Measurements from ENCODE around the gene ABCA1. TPM values are rescaled to one million over a fixed set of nuclear protein-coding genes. Genes with fewer than 3 reads are reported as not detected.

The ABCA1 gene
- polyA plus RNA-seq, 1 experiment: 29.6 TPM

DNA sequence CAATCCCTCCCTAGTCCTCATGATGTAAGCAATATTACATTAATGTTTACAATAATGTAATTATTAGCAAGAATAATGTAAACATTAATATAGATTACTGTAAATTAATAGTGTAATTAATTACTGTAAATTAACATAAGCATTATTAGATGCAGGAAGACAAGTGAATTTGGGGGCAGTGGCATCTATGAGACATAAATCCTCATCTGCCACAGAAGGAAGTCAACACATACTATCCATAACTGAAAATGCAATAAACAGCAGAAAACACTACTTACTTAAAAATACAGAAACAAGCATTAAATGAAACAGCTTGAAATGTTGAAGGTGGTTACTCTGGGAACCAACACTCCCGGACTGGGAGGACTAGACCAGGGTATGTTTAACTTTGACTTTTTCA is 181.2 kb downstream of the ABCA1 start:
- Histone ChIP-seq H3K27me3 (ENCODE audit: control insufficient read depth, insufficient read depth, low read length) (no peaks in the 10 kb centered on the region), H3K4me3 (ENCODE audit: low read depth, low read length) (peak overlapping the region; percentile 78), H3K27ac (ENCODE audit: low read depth, low read length) (no peak overlapping the region), H3K9me3 (ENCODE audit: control insufficient read depth, insufficient read depth, low read length) (no peaks in the 10 kb centered on the region; the same call in 1 of the 2 replicates)
- DNase-seq (ENCODE audit: low read depth, low spot score): no peak
- ChIA-PET POLR2A (no interaction called here), CTCF (no interaction called here)
- TF ChIP-seq, protein P1, sequence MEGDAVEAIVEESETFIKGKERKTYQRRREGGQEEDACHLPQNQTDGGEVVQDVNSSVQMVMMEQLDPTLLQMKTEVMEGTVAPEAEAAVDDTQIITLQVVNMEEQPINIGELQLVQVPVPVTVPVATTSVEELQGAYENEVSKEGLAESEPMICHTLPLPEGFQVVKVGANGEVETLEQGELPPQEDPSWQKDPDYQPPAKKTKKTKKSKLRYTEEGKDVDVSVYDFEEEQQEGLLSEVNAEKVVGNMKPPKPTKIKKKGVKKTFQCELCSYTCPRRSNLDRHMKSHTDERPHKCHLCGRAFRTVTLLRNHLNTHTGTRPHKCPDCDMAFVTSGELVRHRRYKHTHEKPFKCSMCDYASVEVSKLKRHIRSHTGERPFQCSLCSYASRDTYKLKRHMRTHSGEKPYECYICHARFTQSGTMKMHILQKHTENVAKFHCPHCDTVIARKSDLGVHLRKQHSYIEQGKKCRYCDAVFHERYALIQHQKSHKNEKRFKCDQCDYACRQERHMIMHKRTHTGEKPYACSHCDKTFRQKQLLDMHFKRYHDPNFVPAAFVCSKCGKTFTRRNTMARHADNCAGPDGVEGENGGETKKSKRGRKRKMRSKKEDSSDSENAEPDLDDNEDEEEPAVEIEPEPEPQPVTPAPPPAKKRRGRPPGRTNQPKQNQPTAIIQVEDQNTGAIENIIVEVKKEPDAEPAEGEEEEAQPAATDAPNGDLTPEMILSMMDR (IDR thresholded peaks at IDR 0.05; ENCODE audit: low read depth, low read length): no peak

DNA sequence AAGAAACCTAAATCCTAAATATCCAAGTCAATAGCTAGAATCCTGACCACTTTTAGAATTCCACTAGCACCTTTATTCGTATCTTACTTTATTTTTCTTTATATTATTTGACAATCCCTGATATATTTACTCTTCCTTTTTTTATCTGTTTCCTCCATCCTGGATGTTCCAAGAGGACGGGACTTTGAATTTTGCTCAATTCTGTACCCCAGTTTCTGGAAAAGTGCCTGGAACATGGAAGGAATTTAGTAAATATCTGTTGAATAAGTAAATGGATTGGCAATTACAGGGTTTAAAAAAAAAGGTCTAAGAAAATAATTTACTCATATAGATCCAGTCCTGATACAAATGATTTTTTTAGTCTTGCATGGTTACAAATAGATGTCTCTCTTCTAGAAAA is 181.7 kb downstream of the ABCA1 start:
- ChIA-PET CTCF (interaction anchor here (1.0 kb wide), 1 partner anchor 16 kb away, joined by 3 read pairs; no protein-coding TSS in a partner anchor), POLR2A (no interaction called here)
- no peak for DNase-seq (ENCODE audit: low read depth, low spot score)
- H3K9me3 ChIP-seq (ENCODE audit: control insufficient read depth, insufficient read depth, low read length): no peaks in the 10 kb centered on the region; the same call in 1 of the 2 replicates
- no peak overlapping the region for H3K27ac ChIP-seq (ENCODE audit: low read depth, low read length)
- TF ChIP-seq, protein P1 (IDR thresholded peaks at IDR 0.05; ENCODE audit: low read depth, low read length): no peak
- H3K27me3 ChIP-seq (ENCODE audit: control insufficient read depth, insufficient read depth, low read length): no peaks in the 10 kb centered on the region
- H3K4me3 ChIP-seq (ENCODE audit: low read depth, low read length): no peak overlapping the region

DNA sequence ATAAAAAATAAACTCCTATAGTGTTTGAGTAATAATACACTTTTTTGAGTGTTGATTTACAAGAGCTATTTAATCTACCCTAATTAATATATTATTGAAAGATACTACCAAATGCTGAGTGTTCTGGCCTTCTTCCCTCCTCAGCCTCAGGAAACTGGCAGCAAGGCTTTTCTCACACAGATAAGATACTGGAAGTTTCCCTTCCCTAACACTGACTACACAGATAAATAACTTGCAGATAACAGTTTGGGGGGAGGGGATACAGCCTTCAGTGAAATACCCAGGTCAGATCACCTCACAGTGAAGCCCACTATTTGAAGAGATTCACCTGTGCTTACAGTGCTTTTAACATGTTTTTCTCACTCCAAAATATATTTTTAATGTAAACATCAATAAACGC is 182.1 kb downstream of the ABCA1 start:
- no peak for DNase-seq (ENCODE audit: low read depth, low spot score)
- Histone ChIP-seq H3K9me3 (ENCODE audit: control insufficient read depth, insufficient read depth, low read length) (no peaks in the 10 kb centered on the region; the same call in 1 of the 2 replicates), H3K27me3 (ENCODE audit: control insufficient read depth, insufficient read depth, low read length) (no peaks in the 10 kb centered on the region), H3K4me3 (ENCODE audit: low read depth, low read length) (no peak overlapping the region), H3K27ac (ENCODE audit: low read depth, low read length) (no peak overlapping the region)
- ChIA-PET POLR2A (no interaction called here), CTCF (interaction anchor here (1.0 to 1.9 kb wide), 2 partner anchors 16 to 63 kb away, joined by 3 to 6 read pairs; no protein-coding TSS in a partner anchor)
- TF ChIP-seq, protein P1 (IDR thresholded peaks at IDR 0.05; ENCODE audit: low read depth, low read length): no peak

DNA sequence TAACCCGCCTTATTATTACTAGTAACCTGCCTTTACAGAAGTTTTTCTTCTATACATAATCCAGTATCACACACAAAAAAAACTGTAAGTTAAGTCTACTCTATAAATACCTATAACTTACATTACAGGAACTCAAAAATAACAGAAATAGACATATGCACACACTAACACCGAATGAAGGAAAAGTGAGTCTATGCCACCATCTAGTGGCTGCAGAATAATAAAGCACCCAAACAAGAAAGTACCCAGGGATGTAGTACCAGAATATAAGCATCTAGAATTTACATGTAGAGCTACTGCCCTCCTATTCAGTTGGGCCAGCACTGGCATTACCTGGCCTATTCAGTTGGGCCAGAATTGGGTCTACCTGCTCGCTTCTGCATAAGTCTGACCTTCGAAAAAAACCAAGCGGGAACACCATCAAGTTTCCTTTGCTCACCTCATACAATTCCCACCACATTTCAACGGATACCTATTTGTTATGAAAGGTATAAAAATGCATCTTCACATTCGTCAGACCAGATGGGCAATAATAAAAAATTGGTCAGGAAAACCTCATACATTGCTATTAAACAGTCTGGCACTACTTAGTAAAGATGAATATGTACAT is 184.5 kb downstream of the ABCA1 start:
- Histone ChIP-seq H3K4me3 (ENCODE audit: low read depth, low read length) (no peak overlapping the region), H3K27me3 (ENCODE audit: control insufficient read depth, insufficient read depth, low read length) (no peaks in the 10 kb centered on the region), H3K9me3 (ENCODE audit: control insufficient read depth, insufficient read depth, low read length) (no peaks in the 10 kb centered on the region; the same call in 1 of the 2 replicates), H3K27ac (ENCODE audit: low read depth, low read length) (no peak overlapping the region)
- POLR2A ChIA-PET: no interaction called here
- CTCF ChIA-PET: interaction anchor here (0.5 to 1.5 kb wide), 6 partner anchors 12 to 1247 kb away, joined by 3 to 6 read pairs (median 4); no protein-coding TSS in a partner anchor
- TF ChIP-seq, protein P1 (IDR thresholded peaks at IDR 0.05; ENCODE audit: low read depth, low read length): peak; percentile 73
- peak; percentile 21 for DNase-seq (ENCODE audit: low read depth, low spot score)

DNA sequence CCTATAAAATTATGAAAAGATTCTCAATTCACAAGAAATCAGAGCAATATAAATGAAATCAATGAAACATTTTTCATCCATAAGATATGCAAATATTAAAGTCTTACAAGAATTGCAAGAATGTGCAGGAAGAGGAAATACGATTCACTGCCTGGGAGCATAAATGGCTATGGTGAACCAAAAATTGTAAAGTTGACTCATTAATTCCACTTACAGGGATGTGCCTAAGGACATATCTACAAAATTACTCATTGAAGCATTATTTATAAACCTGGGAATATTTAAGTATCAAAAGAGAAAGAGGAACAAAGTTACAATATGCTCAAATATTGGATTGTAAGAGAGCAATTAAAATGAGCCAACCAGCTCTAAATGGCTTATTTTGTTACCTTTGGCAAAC is 187.3 kb downstream of the ABCA1 start:
- H3K9me3 ChIP-seq (ENCODE audit: control insufficient read depth, insufficient read depth, low read length): no peaks in the 10 kb centered on the region

More for the DNA sequence above, 187.3 kb downstream of the ABCA1 start:
- no peak for DNase-seq (ENCODE audit: low read depth, low spot score)
- ChIA-PET CTCF (no interaction called here), POLR2A (no interaction called here)
- TF ChIP-seq, protein P1 (IDR thresholded peaks at IDR 0.05; ENCODE audit: low read depth, low read length): no peak
- no peak overlapping the region for H3K4me3 ChIP-seq (ENCODE audit: low read depth, low read length)
- H3K27ac ChIP-seq (ENCODE audit: low read depth, low read length): no peak overlapping the region
- H3K27me3 ChIP-seq (ENCODE audit: control insufficient read depth, insufficient read depth, low read length): no peaks in the 10 kb centered on the region
